Astrocyte of the cerebellum (primary cell): ENCODE measurements around the gene AFF2.
A peak's percentile ranks its signal among the peaks of the same experiment; 100 is the strongest.

Experiments used
- DNase-seq: peaks from one replicate; pipeline ENCODE4 v3.0.0-alpha.2; 2011; ENCODE audit warnings: low read depth
- H3K4me3 ChIP-seq: 2 replicates; pipeline ENCODE4 v1.5.1; 2011; ENCODE audit warnings: mild to moderate bottlenecking, low read depth, low read length, moderate library complexity
- in situ Hi-C: cut with HindIII; loops from 2 replicates; pipeline ENCODE4 v1.10.0; 2017; ENCODE audit warnings: low sequenced_read_pairs
- TF ChIP-seq, protein P1 (sequence below): IDR thresholded peaks from 2 replicates; pipeline ENCODE4 v1.5.1; 2012; ENCODE audit warnings: low read length, low read depth, moderate library complexity, mild to moderate bottlenecking; ENCODE audit errors: missing control alignments

AFF2 gene

DNA sequence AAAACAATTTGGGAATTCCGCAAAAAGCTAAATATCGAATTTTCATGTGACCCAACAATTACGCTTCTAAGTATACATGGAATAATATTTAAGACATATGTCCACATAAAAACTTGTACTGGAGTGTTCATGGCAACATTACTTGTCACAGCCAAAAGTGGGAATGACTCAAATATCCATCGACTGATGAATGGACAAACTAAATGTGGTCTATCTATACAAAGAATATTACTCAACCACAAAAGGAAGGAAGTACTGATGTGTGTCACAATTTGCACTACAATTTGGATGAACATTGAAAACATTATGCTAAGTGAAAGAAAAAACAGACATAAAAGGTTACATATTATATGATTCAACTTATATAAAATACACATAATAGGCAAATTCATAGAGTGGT lies 71.9 kb downstream of the AFF2 start:
- no peak overlapping the region for H3K4me3 ChIP-seq
- in situ Hi-C loops, result no loop called here
- DNase-seq, result no peak
- TF ChIP-seq, protein P1, sequence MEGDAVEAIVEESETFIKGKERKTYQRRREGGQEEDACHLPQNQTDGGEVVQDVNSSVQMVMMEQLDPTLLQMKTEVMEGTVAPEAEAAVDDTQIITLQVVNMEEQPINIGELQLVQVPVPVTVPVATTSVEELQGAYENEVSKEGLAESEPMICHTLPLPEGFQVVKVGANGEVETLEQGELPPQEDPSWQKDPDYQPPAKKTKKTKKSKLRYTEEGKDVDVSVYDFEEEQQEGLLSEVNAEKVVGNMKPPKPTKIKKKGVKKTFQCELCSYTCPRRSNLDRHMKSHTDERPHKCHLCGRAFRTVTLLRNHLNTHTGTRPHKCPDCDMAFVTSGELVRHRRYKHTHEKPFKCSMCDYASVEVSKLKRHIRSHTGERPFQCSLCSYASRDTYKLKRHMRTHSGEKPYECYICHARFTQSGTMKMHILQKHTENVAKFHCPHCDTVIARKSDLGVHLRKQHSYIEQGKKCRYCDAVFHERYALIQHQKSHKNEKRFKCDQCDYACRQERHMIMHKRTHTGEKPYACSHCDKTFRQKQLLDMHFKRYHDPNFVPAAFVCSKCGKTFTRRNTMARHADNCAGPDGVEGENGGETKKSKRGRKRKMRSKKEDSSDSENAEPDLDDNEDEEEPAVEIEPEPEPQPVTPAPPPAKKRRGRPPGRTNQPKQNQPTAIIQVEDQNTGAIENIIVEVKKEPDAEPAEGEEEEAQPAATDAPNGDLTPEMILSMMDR, result no peak

DNA sequence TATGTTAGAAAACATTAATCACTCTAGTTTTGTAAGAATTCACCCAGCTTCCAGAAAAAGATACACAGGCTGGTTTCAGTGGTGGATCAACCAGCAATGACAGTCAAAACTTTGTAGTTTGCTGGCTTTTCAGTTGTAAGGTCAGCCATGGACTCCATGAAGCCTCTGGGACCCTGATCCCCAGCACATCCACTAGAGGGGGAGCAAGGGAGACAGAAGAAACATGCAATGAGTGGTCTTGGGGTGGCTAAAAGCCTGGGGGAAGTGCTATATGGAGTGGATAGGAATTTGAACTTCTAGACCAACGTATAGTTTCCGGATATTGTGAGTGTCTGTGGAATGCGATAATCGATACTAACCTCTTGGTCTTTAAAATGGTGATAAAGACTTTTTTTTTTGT lies 72.7 kb downstream of the AFF2 start:
- no peak overlapping the region for H3K4me3 ChIP-seq
- in situ Hi-C loops, result no loop called here
- TF ChIP-seq, protein P1, result peak; percentile 4
- no peak for DNase-seq

- TF ChIP-seq, protein P1, result no peak
- H3K4me3 ChIP-seq, result no peak overlapping the region
- DNase-seq, result peak; percentile 22
- in situ Hi-C loops, result no loop called here
These were observed 74.0 kb downstream of the AFF2 start for GRCh38 chrX:148574237-148574973.

DNA sequence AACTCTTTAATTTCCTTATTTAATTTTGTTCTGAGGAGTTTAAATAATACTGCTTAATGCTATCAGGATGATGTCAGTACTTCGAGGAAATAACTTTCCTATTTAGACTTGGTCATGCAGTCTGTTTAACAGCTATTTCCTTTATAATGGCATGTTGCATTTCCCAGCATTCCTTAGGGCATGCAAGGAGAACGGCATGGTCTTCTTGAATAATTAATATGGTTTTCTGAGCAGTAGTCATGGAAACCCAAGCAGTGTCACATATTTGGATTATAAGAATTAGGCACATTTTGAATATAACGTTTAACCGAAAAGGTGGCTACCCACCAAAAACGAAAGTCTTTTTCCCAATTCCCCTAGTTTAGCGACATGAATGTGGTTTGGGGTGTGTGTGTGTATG lies 76.0 kb downstream of the AFF2 start:
- TF ChIP-seq, protein P1, result no peak
- no peak overlapping the region for H3K4me3 ChIP-seq
- no peak for DNase-seq
- in situ Hi-C loops, result no loop called here

GRCh38 chrX:148577741-148578140 lies 77.3 kb downstream of the AFF2 start:
- in situ Hi-C loops, result no loop called here
- H3K4me3 ChIP-seq, result no peak overlapping the region
- DNase-seq, result no peak
- TF ChIP-seq, protein P1, result no peak

- DNase-seq, result peak; percentile 43
- in situ Hi-C loops, result no loop called here
These were observed 79.6 kb downstream of the AFF2 start for GRCh38 chrX:148580016-148580415.

More at GRCh38 chrX:148580016-148580415, 79.6 kb downstream of the AFF2 start:
- no peak overlapping the region for H3K4me3 ChIP-seq
- TF ChIP-seq, protein P1, result no peak
